Endodermal cell (in vitro differentiated cells): ENCODE data around the gene RBM20. TPM values are rescaled to one million over a fixed set of nuclear protein-coding genes. Genes with fewer than 3 reads are reported as not detected.
A peak's percentile ranks its signal among the peaks of the same experiment; 100 is the strongest.

Source experiments
- DNase-seq: peaks from one replicate; pipeline ENCODE4 v3.0.0-alpha.2; 2017
- H3K27ac ChIP-seq: 2 replicates; pipeline ENCODE4 v1.5.1; 2013; ENCODE audit warnings: mild to moderate bottlenecking, low read depth, low read length, moderate library complexity
- H3K27me3 ChIP-seq: 2 replicates; pipeline ENCODE4 v1.6.1; 2013; ENCODE audit warnings: mild to moderate bottlenecking, low read length, moderate library complexity; ENCODE audit not compliant: insufficient read depth, control insufficient read depth, poor library complexity, severe bottlenecking
- H3K36me3 ChIP-seq: 2 replicates; pipeline ENCODE4 v1.7.0; 2013; ENCODE audit warnings: mild to moderate bottlenecking, low read length, moderate library complexity; ENCODE audit not compliant: control insufficient read depth, insufficient read depth
- H3K4me1 ChIP-seq: one replicate; pipeline ENCODE4 v1.7.0; 2013; ENCODE audit warnings: low read length; ENCODE audit not compliant: control insufficient read depth, insufficient read depth
- H3K4me3 ChIP-seq: 2 replicates; pipeline ENCODE4 v1.5.1; 2013; ENCODE audit warnings: mild to moderate bottlenecking, low read length, moderate library complexity
- H3K9ac ChIP-seq: 2 replicates; pipeline ENCODE4 v1.6.1; 2013; ENCODE audit warnings: mild to moderate bottlenecking, low read length, moderate library complexity; ENCODE audit not compliant: poor library complexity, severe bottlenecking; ENCODE audit errors: extremely low read depth
- H3K9me3 ChIP-seq: 2 replicates; pipeline ENCODE4 v1.6.1; 2013; ENCODE audit warnings: mild to moderate bottlenecking, low read length, moderate library complexity; ENCODE audit not compliant: control insufficient read depth
- H3K27ac Mint-ChIP-seq: 2 replicates; pipeline ENCODE4 v1.8.0; 2020; ENCODE audit warnings: mixed read lengths
- H3K27me3 Mint-ChIP-seq: 2 replicates; pipeline ENCODE4 v1.8.0; 2021; ENCODE audit warnings: mild to moderate bottlenecking, mixed read lengths; ENCODE audit not compliant: insufficient read depth
- H3K36me3 Mint-ChIP-seq: 2 replicates; pipeline ENCODE4 v1.8.0; 2020; ENCODE audit warnings: low read depth, mixed read lengths
- H3K4me1 Mint-ChIP-seq: 2 replicates; pipeline ENCODE4 v1.8.0; 2020; ENCODE audit warnings: mixed read lengths
- H3K4me3 Mint-ChIP-seq: 2 replicates; pipeline ENCODE4 v1.8.0; 2020; ENCODE audit warnings: mild to moderate bottlenecking, moderate library complexity, mixed read lengths
- H3K9me3 Mint-ChIP-seq: 2 replicates; pipeline ENCODE4 v1.8.0; 2020; ENCODE audit warnings: mild to moderate bottlenecking, mixed read lengths
- WGBS, 2 experiments: methylation state at CpG; one replicate each; pipeline versions ENCODE4 v1.1.5 to v1.1.7; 2013; ENCODE audit warnings: missing lambda C conversion rate in 2 of 2, mixed read lengths in 1 of 2; ENCODE audit not compliant: insufficient coverage in 1 of 2, insufficient read length in 1 of 2; 5-methylcytosine and 5-hydroxymethylcytosine counted together
- total RNA-seq, 2 donors: library from RNA; stranded (reverse); fragmentation: NEBNext Ultra II Directional in 1 of 2; extraction: Animal tissue kit (Norgen Biotek cat#: 25700) in 1 of 2; gene quantifications; 2 replicates in 1 of 2; 3 replicates in 1 of 2; pipeline ENCODE4 v1.2.1, GENCODE V29; 2021
- TF ChIP-seq, protein P1 (sequence below): fragments of 200-600 bp; sonication (generic); conservative IDR thresholded peaks from 2 replicates; pipeline ENCODE4 v1.5.0; 2021; ENCODE audit warnings: antibody characterized with exemption, mild to moderate bottlenecking

RBM20 gene
- total RNA-seq, 2 donors from 2014 or later: 6.2 to 7.0 TPM

DNA sequence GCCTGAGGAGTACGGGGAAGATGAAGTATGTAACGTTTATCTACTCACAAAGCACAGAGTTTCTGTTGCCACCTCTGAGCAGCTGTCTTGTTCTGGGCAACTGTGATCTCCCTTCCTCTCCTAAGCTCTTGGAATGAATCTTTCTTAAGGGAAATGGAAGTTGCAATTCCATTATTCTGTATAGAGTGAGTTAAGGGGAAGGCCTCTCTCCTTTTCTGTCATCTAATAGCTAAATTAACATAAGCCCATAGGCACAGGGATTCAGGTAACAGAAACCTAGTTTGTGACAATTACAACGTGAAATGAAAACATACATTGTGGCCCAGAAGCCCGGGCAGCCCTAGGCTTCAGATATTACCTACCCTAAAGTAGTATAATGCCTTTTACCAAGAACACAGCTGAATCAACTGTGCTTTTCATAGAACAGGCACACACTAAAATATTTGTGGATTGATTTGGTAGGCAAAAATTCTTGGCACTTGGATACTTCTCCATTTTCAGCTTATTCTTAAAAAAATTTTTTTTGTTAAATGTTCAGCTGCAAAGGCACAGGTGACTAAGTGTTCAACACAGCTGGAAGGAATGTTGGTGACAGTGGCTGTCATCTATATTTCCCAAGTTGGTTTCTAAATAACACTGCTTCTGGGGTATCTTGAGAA is 223.8 kb downstream of the RBM20 start:
- H3K9me3 ChIP-seq: no peaks in the 10 kb centered on the region
- WGBS, 2 experiments: 82 to 100% methylated on average over 1 to 4 of the region's 4 CpGs
- H3K27ac ChIP-seq: no peak overlapping the region
- no peak overlapping the region for H3K4me3 ChIP-seq
- no peaks in the 10 kb centered on the region for H3K27me3 Mint-ChIP-seq
- no peak overlapping the region for H3K9ac ChIP-seq
- H3K4me3 Mint-ChIP-seq: no peak overlapping the region
- TF ChIP-seq, protein P1, sequence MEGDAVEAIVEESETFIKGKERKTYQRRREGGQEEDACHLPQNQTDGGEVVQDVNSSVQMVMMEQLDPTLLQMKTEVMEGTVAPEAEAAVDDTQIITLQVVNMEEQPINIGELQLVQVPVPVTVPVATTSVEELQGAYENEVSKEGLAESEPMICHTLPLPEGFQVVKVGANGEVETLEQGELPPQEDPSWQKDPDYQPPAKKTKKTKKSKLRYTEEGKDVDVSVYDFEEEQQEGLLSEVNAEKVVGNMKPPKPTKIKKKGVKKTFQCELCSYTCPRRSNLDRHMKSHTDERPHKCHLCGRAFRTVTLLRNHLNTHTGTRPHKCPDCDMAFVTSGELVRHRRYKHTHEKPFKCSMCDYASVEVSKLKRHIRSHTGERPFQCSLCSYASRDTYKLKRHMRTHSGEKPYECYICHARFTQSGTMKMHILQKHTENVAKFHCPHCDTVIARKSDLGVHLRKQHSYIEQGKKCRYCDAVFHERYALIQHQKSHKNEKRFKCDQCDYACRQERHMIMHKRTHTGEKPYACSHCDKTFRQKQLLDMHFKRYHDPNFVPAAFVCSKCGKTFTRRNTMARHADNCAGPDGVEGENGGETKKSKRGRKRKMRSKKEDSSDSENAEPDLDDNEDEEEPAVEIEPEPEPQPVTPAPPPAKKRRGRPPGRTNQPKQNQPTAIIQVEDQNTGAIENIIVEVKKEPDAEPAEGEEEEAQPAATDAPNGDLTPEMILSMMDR: no peak
- no peaks in the 10 kb centered on the region for H3K27me3 ChIP-seq
- no peak overlapping the region for H3K27ac Mint-ChIP-seq
- peaks cover 12% of the 10 kb centered on the region for H3K4me1 ChIP-seq
- H3K9me3 Mint-ChIP-seq: no peaks in the 10 kb centered on the region
- H3K4me1 Mint-ChIP-seq: peaks cover 34% of the 10 kb centered on the region
- DNase-seq: no peak
- H3K36me3 Mint-ChIP-seq: no peaks in the 10 kb centered on the region
- H3K36me3 ChIP-seq: no peaks in the 10 kb centered on the region

DNA sequence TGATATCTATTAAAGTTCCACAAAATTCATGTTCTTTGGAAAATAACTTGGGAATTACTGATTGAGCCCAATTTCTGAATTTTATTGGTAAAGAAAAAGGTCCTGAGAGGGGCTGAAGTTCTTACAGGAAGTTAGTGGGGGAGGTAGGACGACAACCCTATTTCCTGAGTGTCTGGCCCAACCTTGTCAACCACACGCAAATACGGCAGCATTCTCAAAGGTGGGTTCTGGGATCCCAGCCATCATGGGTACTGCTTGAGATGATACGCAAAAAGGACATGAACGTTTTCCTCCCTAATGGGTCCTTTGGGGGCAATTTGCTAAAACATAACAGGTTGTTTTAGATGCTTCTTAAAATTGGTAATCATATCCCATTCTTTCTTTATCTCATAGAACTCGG is 224.8 kb downstream of the RBM20 start:
- 93 to 100% methylated on average over 3 to 6 of the region's 6 CpGs for WGBS, 2 experiments
- no peak for DNase-seq
- H3K9me3 Mint-ChIP-seq: no peaks in the 10 kb centered on the region
- no peaks in the 10 kb centered on the region for H3K36me3 Mint-ChIP-seq
- H3K36me3 ChIP-seq: no peaks in the 10 kb centered on the region
- H3K4me1 ChIP-seq: peaks cover 12% of the 10 kb centered on the region
- H3K27ac ChIP-seq: no peak overlapping the region
- H3K9ac ChIP-seq: no peak overlapping the region
- H3K27me3 Mint-ChIP-seq: no peaks in the 10 kb centered on the region
- TF ChIP-seq, protein P1: no peak
- peaks cover 41% of the 10 kb centered on the region for H3K4me1 Mint-ChIP-seq
- no peaks in the 10 kb centered on the region for H3K9me3 ChIP-seq
- H3K27ac Mint-ChIP-seq: no peak overlapping the region
- H3K4me3 Mint-ChIP-seq: no peak overlapping the region
- H3K4me3 ChIP-seq: no peak overlapping the region
- no peaks in the 10 kb centered on the region for H3K27me3 ChIP-seq

DNA sequence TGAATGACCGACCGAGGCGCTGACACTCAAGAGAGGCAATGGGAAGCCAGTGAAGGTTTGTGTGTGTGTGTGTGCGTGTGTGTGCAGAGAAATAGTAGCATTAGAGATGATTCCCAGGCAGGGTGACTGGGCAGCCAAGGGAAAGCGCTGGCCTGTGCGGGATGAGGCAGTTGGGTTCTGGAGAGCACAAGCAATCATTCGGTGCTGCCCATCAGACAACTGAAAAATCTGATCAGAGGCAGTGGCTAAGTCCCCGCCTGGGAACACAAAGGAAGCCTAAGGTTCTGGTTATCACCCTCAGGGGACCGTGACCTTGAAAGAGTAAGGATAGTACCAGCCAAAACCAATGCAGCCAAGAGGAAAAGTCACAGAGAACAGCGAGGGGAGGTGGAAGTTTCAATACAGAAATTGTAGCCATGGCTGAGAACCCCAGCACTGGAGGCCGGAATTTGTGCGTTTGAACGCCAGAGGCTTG is 226.7 kb downstream of the RBM20 start:
- 82 to 89% methylated on average over 13 of the region's 13 CpGs for WGBS, 2 experiments
- Histone ChIP-seq H3K9me3 (no peaks in the 10 kb centered on the region), H3K27ac (peak overlapping the region; percentile 61), H3K4me1 (peaks cover 12% of the 10 kb centered on the region), H3K4me3 (peak overlapping the region; percentile 73), H3K27me3 (no peaks in the 10 kb centered on the region), H3K36me3 (no peaks in the 10 kb centered on the region), H3K9ac (no peak overlapping the region)
- H3K4me1 Mint-ChIP-seq: peaks cover 31% of the 10 kb centered on the region
- no peak for DNase-seq
- H3K27me3 Mint-ChIP-seq: no peaks in the 10 kb centered on the region
- no peaks in the 10 kb centered on the region for H3K9me3 Mint-ChIP-seq
- H3K27ac Mint-ChIP-seq: peak overlapping the region; percentile 94
- TF ChIP-seq, protein P1: no peak
- peaks cover 4% of the 10 kb centered on the region for H3K36me3 Mint-ChIP-seq
- H3K4me3 Mint-ChIP-seq: peak overlapping the region; percentile 77
